DMS 273 (cell line): ENCODE data around the gene ARL6IP6.

Source experiments
- DNase-seq: peaks from one replicate; lab custom pipeline; 2025; ENCODE audit not compliant: unreplicated experiment; lab: John Stamatoyannopoulos, UW

ARL6IP6 gene

DNA sequence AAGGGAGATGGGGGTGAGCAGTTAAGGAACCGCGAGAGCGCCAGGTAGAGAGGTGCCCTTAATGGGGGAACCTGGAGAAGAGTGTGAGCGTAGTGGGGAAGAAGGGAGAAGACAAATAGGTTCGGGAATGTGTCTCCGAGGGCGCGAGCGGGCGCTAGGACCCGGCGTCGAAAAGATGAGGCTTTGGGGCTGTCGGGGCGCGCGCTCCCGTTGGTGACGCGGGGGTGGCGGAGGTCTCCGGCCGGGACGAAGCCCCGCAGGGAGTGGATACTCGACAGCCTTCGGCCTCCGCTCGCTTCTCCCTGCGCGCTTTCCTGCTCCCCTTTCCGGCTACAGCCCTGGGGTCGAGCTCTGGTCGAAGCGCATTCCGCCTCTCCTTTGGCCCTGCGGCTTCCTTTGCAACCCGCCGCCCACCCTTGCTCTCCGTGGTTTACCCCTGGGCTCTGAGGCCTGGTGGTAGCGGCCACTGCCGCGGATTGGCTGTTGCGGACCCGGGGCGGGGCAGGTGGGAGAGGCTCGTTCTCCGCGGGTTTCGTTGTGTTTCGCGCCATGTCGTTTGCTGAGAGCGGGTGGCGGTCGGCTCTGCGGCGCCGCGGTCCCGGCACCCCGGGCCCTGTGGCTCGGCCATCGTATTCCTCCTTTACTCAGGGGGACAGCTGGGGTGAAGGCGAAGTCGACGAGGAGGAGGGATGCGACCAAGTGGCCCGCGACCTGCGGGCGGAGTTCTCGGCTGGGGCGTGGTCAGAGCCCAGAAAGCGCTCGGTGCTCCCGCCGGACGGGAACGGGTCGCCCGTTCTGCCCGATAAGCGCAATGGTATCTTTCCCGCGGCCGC is at the start of gene ARL6IP6:
Gene ARL6IP6, plus strand, starts transcription at position 545 of the 833 bp plus-strand sequence. Its CDS starts 5 bp downstream, at position 550.
- DNase-seq = peak; percentile 97

DNA sequence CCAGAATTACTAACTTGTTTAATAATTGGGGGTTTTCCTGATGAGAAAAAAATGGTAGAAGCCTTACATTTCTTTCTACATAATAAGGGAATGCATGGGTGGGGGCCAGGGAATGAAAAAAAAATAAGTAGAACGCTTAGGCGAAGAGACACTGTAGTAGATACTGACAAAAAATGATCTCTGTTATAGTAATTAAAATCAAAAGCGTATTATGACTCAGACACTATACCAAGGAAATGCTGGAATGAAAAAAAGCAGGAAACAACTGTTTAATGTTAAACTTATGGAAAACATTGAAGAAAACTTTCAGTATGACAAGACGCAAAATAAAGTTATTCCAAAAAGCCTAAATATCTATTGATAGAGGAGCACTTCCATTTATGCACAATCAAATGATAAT is 44.1 kb upstream of the ARL6IP6 start:
- no peak for DNase-seq

- no peak for DNase-seq
These were observed 42.0 kb upstream of the ARL6IP6 start for GRCh38 chr2:152676461-152676860.

DNA sequence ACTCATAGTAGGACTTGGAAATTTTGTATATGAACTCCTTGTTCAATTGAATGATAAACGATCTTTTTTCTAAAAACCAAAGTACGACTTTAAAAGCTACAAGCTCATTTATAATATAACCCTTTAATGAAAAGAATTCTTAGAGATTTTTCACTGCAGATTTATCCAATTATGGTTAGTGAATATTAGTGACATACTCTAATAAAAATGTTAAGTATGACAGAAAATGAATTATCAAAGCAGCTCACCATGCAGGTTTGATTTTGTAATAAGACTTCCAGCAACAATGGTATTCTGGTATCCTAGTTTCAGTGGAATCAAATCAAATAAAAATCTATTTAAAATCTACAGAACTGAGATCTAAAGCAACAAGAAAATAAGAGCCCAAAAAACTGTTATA is 39.6 kb upstream of the ARL6IP6 start:
- DNase-seq = no peak

DNA sequence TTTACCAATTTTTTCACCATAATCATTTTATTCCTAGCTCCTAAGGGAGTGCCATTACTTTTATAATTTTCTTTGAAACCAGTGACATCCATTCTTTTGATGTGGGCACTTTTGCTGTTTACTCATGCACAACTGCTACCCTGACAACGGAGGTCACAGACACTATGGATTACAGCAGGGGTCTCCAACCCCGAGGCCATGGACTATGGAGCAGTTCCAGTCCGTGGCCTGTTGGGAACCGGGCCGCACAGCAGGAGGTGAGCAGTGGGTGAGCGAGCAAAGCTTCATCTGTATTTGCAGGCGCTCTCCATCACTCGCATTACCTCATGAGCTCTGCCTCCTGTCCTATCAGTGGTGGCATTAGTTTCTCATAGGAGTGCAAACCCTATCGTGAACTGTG is 35.8 kb upstream of the ARL6IP6 start:
- DNase-seq = no peak

DNA sequence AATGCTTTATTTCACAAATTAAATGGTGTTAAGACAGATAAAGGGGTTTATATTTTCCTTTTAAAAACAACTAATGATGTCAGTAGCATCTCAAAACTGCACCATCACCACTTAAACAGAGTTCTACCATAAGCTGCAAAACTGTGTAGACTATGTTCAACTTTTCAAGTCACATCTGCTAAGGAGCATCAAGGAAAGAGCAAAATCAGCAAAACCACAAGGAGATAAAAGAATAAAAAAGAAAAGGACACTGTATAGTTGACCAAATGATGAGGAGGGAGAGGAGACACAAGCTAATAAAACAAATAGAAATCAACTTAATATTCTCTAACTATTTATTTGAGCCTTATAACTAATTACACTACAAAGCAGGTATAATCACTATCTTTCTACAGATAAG is 35.0 kb upstream of the ARL6IP6 start:
- no peak for DNase-seq

GRCh38 chr2:152686321-152686720 is 32.1 kb upstream of the ARL6IP6 start:
- DNase-seq = no peak

- DNase-seq = no peak
These were observed 25.4 kb upstream of the ARL6IP6 start for GRCh38 chr2:152693033-152693432.

DNA sequence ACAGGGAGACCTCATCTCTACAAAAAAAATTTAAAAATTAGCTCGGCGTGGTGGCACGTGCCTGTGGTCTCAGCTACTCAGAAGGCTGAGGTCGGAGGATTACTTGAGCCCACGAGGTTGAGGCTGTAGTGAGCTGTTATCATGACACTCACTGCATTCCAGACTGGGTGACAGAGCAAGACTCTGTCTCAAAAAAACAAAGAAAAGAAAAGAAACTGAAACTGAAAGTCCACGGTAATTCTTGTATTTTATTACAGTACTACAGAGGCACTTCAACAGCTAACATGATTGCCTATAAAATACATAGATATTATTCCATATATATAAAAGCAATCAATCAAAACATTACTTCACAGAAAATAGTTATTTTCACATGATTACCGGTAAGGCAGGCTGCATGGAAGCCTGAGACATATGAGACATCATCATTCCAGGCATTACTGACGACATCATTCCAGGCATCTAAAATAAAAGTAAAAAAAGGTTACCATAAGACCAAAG is 24.2 kb upstream of the ARL6IP6 start:
- DNase-seq = no peak

DNA sequence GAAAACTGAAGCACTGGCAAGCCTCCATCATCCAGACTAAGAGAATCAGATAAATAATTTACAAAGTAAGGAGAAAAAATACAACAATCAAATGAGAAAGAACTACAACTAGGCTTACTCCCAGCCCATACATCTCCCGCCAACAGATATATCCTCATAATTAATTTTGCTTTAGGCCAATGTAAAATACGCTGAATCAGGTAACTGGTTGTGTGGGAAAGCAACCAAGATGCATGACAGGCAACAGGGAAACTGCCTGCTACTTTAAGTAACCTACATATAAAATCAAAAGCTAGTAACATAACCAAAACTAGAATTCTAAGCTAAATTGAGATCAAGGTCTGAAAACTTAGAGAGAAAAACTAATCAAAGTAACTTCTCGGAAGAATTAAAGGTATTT is 22.7 kb upstream of the ARL6IP6 start:
- DNase-seq = no peak

- no peak for DNase-seq
These were observed 21.9 kb upstream of the ARL6IP6 start for GRCh38 chr2:152696476-152696875.

DNA sequence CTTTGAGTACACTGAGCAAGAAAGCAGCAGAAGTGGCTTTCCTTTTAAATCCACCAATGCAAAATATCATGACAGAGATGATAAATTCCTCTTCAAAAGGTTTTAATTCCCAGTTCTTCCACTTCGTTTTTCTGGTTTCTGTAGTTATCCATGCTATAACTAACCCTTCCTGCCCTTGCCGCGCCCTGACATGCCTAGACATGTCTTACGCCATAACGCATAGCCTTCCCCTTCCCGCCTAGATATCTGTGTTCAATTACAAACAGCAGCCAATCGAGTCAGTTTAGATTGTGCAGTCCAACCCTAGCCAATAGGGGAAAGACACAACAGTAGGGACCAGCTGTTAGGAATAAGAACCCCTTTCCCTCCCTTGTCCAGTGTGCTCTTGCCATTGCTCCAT is 17.2 kb upstream of the ARL6IP6 start:
- no peak for DNase-seq

DNA sequence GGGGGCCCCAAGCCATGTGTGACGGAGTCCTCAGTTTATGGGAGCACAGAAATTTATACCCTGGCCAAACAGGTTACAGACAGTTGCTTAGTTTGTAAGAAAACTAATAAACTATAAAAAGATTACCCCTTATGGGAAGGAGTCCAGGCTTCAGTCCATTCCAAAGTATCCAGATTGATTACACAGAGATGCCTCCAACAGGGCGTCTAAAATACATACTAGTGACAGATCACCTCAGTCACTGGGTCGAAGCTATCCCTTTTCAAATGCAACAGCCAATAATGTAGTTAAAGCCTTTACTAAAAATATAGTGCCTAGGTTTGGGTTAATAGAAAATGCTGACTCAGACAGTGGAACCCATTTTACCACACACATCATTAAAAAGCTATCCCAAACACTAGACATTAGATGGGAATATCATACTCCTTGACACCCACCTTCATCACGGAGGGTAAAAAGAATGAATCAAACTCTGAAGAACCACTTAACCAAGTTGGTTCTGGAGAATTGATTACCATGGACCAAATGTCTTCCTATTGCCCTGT is 11.9 kb upstream of the ARL6IP6 start:
- DNase-seq = no peak

DNA sequence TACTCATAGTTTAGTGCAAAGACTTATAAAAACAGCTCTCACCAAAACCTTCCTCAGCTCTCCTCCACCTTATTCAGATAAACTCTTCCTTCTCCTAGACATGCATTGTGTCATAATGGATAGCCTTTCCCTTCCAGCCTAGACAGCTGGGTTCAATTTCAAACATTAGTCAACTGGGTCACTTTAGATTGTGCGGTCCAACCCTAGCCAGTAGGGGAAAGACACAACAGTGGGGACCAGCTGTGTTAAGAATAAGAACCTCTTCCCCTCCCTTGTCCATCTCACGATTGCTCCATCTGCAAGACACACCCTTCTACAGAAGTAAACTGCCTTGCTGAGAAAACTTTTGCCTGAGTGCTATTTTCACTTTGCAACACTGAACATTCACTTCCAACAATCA is 9.7 kb upstream of the ARL6IP6 start:
- no peak for DNase-seq

- DNase-seq = no peak
These were observed 7.7 kb upstream of the ARL6IP6 start for GRCh38 chr2:152710713-152711112.

- no peak for DNase-seq
These were observed 3.3 kb upstream of the ARL6IP6 start for GRCh38 chr2:152715112-152715511.

DNA sequence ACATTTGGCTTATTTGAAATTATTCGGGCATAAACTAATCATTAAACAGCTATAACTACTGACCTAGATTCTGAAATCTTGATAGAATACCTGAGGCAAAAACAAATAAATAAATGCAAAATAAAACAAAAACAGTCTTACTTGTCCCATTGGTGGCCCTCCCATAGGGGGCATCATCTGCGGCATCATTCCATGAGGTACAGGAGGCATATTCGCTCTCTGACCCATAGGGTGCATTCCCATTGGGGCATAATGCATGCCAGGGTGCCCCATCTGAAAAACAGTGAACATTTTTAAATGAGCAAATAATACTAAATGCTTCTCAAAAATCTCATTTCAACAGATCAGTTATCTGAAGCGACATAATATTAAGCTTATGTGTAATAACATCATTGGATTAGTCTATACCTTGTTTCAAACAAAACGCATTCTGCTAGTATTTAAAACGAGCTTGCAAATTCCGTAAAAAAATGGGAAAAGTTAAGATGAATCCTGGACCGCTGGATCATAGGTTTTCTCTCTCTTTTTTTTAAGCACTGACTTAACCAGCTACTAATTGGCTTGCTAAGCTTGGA is 2.5 kb upstream of the ARL6IP6 start:
- DNase-seq = peak; percentile 86

DNA sequence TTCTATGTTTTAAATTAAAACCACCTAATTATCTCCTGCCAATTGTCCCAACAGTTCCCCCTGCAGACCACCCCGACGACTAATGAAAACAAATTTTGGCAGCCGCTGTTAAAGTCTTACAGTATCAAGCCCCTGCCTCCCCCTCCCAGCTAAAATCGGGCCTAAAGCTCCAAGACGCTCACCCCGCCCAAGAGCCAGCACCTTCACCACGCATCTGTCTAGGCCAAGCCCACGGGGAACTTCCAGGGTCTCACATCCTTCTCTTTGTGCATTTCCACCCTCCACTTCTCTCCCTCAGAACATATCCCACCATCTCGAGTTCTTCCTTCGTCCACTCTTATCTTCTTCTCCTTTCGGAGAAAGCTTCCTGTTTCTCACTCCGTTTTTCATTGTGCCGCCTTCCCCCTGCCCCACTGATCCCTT is 1.6 kb upstream of the ARL6IP6 start:
- DNase-seq = peak; percentile 75

GRCh38 chr2:152717228-152718075 is 968 bp upstream of the ARL6IP6 start, which contains the start of gene PRPF40A:
Gene PRPF40A (minus strand): TSS chr2:152717461. CDS start chr2:152717439, 22 bp downstream.
- DNase-seq = peak; percentile 99

GRCh38 chr2:152718909-152719645 is 657 bp downstream of the ARL6IP6 start:
- DNase-seq = peak; percentile 90
